Natural killer cell (primary cell): ENCODE results near the gene KANSL3. TPM values are rescaled to one million over a fixed set of nuclear protein-coding genes. Genes with fewer than 3 reads are reported as not detected.

Experiments
- ATAC-seq, 3 donors: fragments of 150-1000 bp in 2 of 3; fragments of 200-7000 bp in 1 of 3; cut with Tn5 transposase; 1 replicate in 1 of 3; 2 replicates in 2 of 3; pipeline ENCODE4 v1.10.0; 2021; ENCODE audit warnings: mild to moderate bottlenecking in 2 of 3, moderate library complexity in 2 of 3
- DNase-seq, 2 donors: peaks; one replicate each; pipeline versions ENCODE4 v3.0.0 to v3.0.0-alpha.2; 2013 to 2021; ENCODE audit warnings: mixed read lengths in 1 of 2
- H3K27ac ChIP-seq: one replicate; pipeline ENCODE4 v1.5.1; 2013; ENCODE audit warnings: mild to moderate bottlenecking, low read length
- H3K27me3 ChIP-seq: one replicate; pipeline ENCODE4 v1.6.1; 2013; ENCODE audit warnings: low read length; ENCODE audit not compliant: control insufficient read depth, insufficient read depth
- H3K36me3 ChIP-seq: one replicate; pipeline ENCODE4 v1.6.1; 2013; ENCODE audit warnings: low read length; ENCODE audit not compliant: control insufficient read depth, insufficient read depth
- H3K4me1 ChIP-seq: one replicate; pipeline ENCODE4 v1.6.1; 2013; ENCODE audit warnings: low read length; ENCODE audit not compliant: control insufficient read depth, insufficient read depth
- H3K4me3 ChIP-seq: one replicate; pipeline ENCODE4 v1.5.1; 2013; ENCODE audit warnings: low read length
- H3K9me3 ChIP-seq: one replicate; pipeline ENCODE4 v1.6.1; 2013; ENCODE audit warnings: low read length; ENCODE audit not compliant: control insufficient read depth, insufficient read depth
- H3K27ac Mint-ChIP-seq, 2 donors: one replicate each; pipeline ENCODE4 v1.8.0; 2022; ENCODE audit warnings: mild to moderate bottlenecking in 2 of 2, mixed read lengths in 2 of 2, moderate library complexity in 1 of 2
- H3K27me3 Mint-ChIP-seq, 2 donors: one replicate each; pipeline ENCODE4 v1.8.0; 2022; ENCODE audit warnings: low read depth in 2 of 2, mixed read lengths in 2 of 2
- H3K36me3 Mint-ChIP-seq: one replicate; pipeline ENCODE4 v1.8.0; 2022; ENCODE audit warnings: mixed read lengths
- H3K4me1 Mint-ChIP-seq, 2 donors: one replicate each; pipeline ENCODE4 v1.8.0; 2022; ENCODE audit warnings: mixed read lengths in 2 of 2
- H3K4me3 Mint-ChIP-seq: one replicate; pipeline ENCODE4 v1.8.0; 2022; ENCODE audit warnings: mild to moderate bottlenecking, moderate library complexity, mixed read lengths
- H3K9me3 Mint-ChIP-seq, 2 donors: one replicate each; pipeline ENCODE4 v1.8.0; 2022; ENCODE audit warnings: mixed read lengths in 2 of 2
- WGBS: methylation state at CpG from one replicate; pipeline ENCODE4 v1.1.7; 2013; ENCODE audit warnings: missing lambda C conversion rate; ENCODE audit not compliant: insufficient coverage; 5-methylcytosine and 5-hydroxymethylcytosine counted together
- intact Hi-C: fragments of 100-400 bp; cut with micrococcal nuclease; formaldehyde crosslinking; loops from one replicate; pipeline ENCODE4 v1.14.2; 2022
- total RNA-seq, 4 donors: library from RNA; stranded (reverse); fragments of 120-200 nt in 1 of 4; gene quantifications; one replicate each; pipeline versions ENCODE4 v1.2.3 to v1.2.4, GENCODE V29; 2013 to 2022
- TF ChIP-seq, protein P1 (sequence below): fragments of 200-600 bp; IDR thresholded peaks from one replicate; pipeline ENCODE4 v1.8.0; 2022; ENCODE audit warnings: antibody characterized with exemption

KANSL3 gene
- total RNA-seq, 3 donors from 2014 or later (not counting 1 experiment from before 2014, with no cell fraction given): 73.9 to 98.0 (median 83.5) TPM

DNA sequence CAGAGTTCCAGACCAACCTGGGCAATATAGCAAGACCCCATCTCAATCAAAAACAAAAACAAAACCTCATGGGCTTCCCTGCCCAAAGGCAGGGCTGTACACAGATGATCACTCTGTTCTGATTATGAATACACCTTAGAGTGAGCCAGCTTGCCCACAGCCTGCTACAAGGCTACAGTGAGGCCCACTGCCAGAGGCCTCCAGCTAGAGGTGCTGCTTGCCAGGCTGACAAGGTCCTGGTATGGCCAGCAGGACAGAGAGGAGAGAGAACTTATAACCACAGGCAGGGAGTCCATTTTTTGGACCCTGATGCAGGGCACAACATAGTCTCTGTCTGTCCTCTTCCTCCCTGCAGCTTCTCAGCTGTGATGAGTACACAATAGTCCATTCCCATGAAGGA, 41.5 kb downstream of the KANSL3 start:
- no peaks in the 10 kb centered on the region for H3K27me3 ChIP-seq
- H3K27ac Mint-ChIP-seq: peak overlapping the region; percentile 18 to 34
- H3K36me3 ChIP-seq: peaks cover 48% of the 10 kb centered on the region
- peaks cover 42 to 44% of the 10 kb centered on the region in 2 donors for H3K4me1 Mint-ChIP-seq
- H3K9me3 ChIP-seq: no peaks in the 10 kb centered on the region
- no peak overlapping the region for H3K4me3 ChIP-seq
- ATAC-seq (no peak), DNase-seq (no peak)
- no peak overlapping the region for H3K27ac ChIP-seq
- peaks cover 9% of the 10 kb centered on the region for H3K36me3 Mint-ChIP-seq
- TF ChIP-seq, protein P1, sequence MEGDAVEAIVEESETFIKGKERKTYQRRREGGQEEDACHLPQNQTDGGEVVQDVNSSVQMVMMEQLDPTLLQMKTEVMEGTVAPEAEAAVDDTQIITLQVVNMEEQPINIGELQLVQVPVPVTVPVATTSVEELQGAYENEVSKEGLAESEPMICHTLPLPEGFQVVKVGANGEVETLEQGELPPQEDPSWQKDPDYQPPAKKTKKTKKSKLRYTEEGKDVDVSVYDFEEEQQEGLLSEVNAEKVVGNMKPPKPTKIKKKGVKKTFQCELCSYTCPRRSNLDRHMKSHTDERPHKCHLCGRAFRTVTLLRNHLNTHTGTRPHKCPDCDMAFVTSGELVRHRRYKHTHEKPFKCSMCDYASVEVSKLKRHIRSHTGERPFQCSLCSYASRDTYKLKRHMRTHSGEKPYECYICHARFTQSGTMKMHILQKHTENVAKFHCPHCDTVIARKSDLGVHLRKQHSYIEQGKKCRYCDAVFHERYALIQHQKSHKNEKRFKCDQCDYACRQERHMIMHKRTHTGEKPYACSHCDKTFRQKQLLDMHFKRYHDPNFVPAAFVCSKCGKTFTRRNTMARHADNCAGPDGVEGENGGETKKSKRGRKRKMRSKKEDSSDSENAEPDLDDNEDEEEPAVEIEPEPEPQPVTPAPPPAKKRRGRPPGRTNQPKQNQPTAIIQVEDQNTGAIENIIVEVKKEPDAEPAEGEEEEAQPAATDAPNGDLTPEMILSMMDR: no peak
- H3K27me3 Mint-ChIP-seq: no peaks in the 10 kb centered on the region
- no peaks in the 10 kb centered on the region for H3K9me3 Mint-ChIP-seq
- intact Hi-C loops: no loop called here
- H3K4me1 ChIP-seq: peaks cover 32% of the 10 kb centered on the region
- no peak overlapping the region for H3K4me3 Mint-ChIP-seq

DNA sequence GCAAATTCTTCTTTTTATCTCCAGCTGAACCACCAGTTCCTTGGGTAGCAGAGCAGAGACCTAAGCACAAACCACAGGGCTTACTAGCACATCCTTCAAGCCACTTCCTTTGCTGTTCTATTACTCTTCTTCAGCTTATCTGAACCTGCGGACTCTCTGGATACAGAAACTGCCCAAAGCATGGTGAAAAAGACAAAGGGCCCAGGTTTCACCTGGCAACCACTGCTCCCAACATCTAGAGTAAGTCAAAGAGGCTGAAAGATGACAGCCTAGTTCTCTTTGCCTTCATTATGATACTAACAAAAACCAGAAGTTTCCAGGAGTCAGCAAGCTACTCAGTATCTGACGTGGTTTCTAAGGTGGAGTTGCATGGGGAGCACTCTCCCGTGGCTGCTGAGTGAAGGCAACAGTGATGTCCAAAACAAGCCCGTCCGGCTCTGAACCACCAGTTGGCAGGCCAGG, 43.4 kb downstream of the KANSL3 start:
- Histone ChIP-seq H3K27me3 (no peaks in the 10 kb centered on the region), H3K4me1 (peaks cover 32% of the 10 kb centered on the region), H3K4me3 (no peak overlapping the region), H3K36me3 (peaks cover 33% of the 10 kb centered on the region), H3K27ac (peak overlapping the region; percentile 48), H3K9me3 (no peaks in the 10 kb centered on the region)
- ATAC-seq: peak; percentile 85 to 91 (median 86)
- WGBS: 27% methylated on average over 5 of the region's 5 CpGs
- Mint-ChIP-seq H3K27ac (peak overlapping the region; percentile 87 to 92), H3K36me3 (peaks cover 9% of the 10 kb centered on the region), H3K9me3 (no peaks in the 10 kb centered on the region), H3K4me1 (peaks cover 50 to 52% of the 10 kb centered on the region in 2 donors), H3K27me3 (no peaks in the 10 kb centered on the region), H3K4me3 (peak overlapping the region; percentile 82)
- intact Hi-C loops: no loop called here
- DNase-seq: peak in 1 of 2 donors; percentile 56
- TF ChIP-seq, protein P1: no peak

DNA sequence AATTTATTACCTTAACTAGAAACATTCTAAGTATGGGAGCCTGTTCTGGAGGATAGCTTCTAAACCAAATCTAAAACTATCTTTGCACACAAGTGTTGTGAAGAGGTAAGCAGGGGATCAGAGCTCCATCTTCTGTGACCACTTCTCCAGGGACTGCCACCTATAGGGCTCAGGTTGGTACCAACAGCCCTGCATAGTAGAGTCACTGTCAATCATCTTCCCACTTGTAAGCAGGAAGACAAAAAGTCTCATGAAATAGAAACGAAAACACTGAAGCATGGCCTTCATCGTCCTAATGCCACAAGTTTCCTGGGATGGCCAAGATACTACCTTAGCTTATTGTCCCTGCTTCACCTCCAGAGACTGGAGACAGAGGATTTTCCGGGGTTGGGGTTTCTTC, 43.8 kb downstream of the KANSL3 start:
- H3K27me3 Mint-ChIP-seq: no peaks in the 10 kb centered on the region
- peaks cover 35% of the 10 kb centered on the region for H3K36me3 ChIP-seq
- intact Hi-C loops: no loop called here
- 8% methylated on average over 3 of the region's 3 CpGs for WGBS
- H3K27ac Mint-ChIP-seq: peak overlapping the region; percentile 87 to 92
- H3K9me3 ChIP-seq: no peaks in the 10 kb centered on the region
- no peaks in the 10 kb centered on the region for H3K27me3 ChIP-seq
- no peak overlapping the region for H3K4me3 ChIP-seq
- DNase-seq: no peak
- no peaks in the 10 kb centered on the region for H3K9me3 Mint-ChIP-seq
- ATAC-seq: peak; percentile 32 to 47 (median 43)
- H3K4me1 ChIP-seq: peaks cover 32% of the 10 kb centered on the region
- peaks cover 50 to 56% of the 10 kb centered on the region in 2 donors for H3K4me1 Mint-ChIP-seq
- H3K4me3 Mint-ChIP-seq: peak overlapping the region; percentile 82
- peaks cover 9% of the 10 kb centered on the region for H3K36me3 Mint-ChIP-seq
- peak overlapping the region; percentile 48 for H3K27ac ChIP-seq
- TF ChIP-seq, protein P1: no peak

DNA sequence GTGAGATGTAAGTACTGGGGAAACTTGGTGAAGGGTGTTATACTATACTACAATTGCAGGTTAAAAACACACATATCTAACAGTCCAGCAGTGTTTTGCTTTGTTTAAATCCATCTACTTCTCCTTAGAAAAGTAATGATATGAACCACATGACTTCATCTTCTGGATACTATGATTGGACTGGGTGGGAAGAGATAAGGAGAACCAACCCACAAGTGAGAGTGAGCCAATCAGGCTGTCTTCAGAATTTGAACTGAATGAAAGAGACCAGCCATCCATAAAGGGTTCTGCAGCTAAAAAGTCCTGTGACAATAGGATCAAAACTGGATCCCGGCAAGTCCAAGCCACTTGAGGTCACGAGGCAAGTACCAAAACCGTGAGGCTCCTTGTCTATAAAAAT, 46.6 kb downstream of the KANSL3 start:
- no peaks in the 10 kb centered on the region for H3K27me3 Mint-ChIP-seq

More for the DNA sequence above, 46.6 kb downstream of the KANSL3 start:
- Mint-ChIP-seq H3K9me3 (no peaks in the 10 kb centered on the region), H3K4me1 (peaks cover 58 to 71% of the 10 kb centered on the region in 2 donors), H3K4me3 (no peak overlapping the region), H3K27ac (peak overlapping the region; percentile 87 to 92), H3K36me3 (peaks cover 9% of the 10 kb centered on the region)
- Histone ChIP-seq H3K4me3 (no peak overlapping the region), H3K27ac (no peak overlapping the region), H3K27me3 (no peaks in the 10 kb centered on the region), H3K36me3 (peaks cover 24% of the 10 kb centered on the region), H3K9me3 (no peaks in the 10 kb centered on the region), H3K4me1 (peaks cover 32% of the 10 kb centered on the region)
- DNase-seq (no peak), ATAC-seq (no peak)
- WGBS: 93% methylated on average over 3 of the region's 3 CpGs
- intact Hi-C loops: no loop called here
- TF ChIP-seq, protein P1: no peak
